Upper lobe of left lung (tissue), 4 donors: ENCODE measurements around the gene TENM4.

Source experiments
- CTCF ChIP-seq, 6 experiments: fragments of 450-650 bp in 4 of 6; fragments of 200-600 bp in 2 of 6; sonication (generic) in 2 of 6; IDR thresholded peaks; one replicate each; pipeline ENCODE4 v1.5.1; 2016 to 2019; ENCODE audit warnings: antibody characterized with exemption in 6 of 6
- POLR2A ChIP-seq, 4 donors: fragments of 450-650 bp; IDR thresholded peaks; one replicate each; pipeline ENCODE4 v1.5.1; 2016 to 2017; ENCODE audit warnings: antibody characterized with exemption in 4 of 4, mild to moderate bottlenecking in 2 of 4
- POLR2AphosphoS5 ChIP-seq, 2 donors: sonication (generic); formaldehyde crosslinking; IDR thresholded peaks; one replicate each; pipeline ENCODE4 v1.5.1; 2017; ENCODE audit warnings: antibody characterized with exemption in 2 of 2

GRCh38 chr11:79273781-79274180 lies 167.0 kb downstream of the TENM4 start:
- TF ChIP-seq CTCF (IDR thresholded peaks at IDR 0.05): no peak
- no peak for TF ChIP-seq POLR2A (IDR thresholded peaks at IDR 0.05)
- no peak for TF ChIP-seq POLR2AphosphoS5 (IDR thresholded peaks at IDR 0.05)
